Measurements from ENCODE around the gene EXOC3L1.
A peak's percentile ranks its signal among the peaks of the same experiment; 100 is the strongest.

Gene EXOC3L1

DNA sequence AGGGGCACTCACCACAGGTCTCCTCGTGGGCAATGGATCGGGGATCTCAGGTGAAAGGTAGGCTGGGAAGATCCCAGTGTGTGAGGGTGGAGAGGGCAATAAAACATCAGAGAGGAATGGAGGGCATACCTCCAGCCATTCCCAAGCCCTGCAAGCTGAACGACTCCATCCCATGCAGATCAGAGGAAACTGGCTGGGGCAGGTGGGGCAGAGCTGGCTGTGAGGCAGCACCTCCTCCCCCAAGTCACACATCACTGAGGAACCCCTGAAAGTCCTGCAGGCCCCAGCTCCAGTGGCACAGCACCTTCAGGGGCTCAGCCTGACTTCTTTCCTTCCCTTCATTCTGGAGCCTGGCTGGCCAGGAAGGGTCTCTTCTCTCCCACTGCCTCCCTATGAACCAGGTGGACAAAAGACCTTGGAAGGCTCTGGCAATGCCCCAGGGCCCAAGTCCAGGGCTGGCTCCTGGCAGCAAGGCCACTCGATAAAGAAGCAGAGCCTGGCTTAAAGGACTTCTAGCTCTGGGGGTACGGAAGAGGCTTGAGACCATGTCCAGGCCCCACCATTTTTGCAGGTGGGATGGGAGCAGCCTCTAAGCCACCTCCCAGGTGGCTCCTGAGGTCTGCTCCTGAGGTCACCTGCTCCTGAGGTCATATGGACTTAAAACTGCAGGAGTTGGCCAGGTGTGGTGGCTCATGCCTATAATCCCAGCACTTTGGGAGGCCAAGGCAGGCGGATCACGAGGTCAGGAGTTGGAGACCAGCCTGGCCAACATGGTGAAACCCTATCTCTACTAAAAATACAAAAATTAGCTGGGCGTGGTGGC, 23.5 kb upstream of the EXOC3L1 start:
- DNase-seq = no peak

GRCh38 chr16:67212766-67213165, 22.8 kb upstream of the EXOC3L1 start:
- no peak for DNase-seq

GRCh38 chr16:67211674-67212073, 21.7 kb upstream of the EXOC3L1 start:
- DNase-seq = no peak

DNA sequence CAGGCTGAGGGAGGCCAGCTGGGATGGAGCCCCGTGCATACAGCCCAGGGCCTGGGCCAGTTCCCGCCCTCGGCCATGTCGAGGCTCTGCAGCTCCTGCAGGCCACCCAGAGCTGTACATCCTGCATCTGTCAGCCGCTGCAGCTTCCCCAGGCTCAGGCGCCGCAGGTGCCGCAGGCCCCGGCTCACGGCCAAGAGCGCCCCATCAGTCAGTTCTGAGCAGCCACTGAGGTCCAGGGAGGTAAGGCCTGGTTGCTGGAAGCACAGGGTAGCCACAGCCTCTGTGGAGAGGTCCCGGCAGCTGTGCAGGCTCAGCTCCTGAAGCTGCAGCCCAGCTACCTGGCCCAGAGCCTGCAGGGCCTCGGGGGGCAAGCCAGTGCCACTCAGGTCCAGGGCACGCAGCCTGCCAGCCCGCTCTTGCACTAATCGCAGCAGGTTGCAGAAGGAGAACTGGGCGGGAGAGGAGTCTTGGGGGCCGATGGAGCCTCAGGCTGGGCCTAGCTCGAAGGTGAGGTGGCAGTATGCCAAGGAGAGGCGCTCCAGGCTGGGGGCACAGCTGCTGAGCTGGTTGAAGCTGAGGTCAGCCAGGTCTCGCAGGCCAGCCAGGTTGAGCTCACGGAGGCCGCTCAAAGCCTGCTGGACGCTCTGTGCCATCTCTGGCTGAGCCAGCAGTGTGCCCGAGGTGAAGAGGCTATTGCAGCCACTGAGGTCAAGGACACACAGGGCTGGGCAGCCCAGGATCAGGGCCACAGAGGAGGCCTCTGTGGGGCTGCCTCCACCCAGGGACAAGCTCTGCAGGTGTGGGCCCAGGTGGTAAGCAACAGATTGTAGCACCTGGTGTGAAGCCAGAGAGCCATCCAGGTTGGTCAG, 20.4 kb upstream of the EXOC3L1 start:
- DNase-seq = no peak

- no peak for DNase-seq
Measured at GRCh38 chr16:67209565-67209964, 19.6 kb upstream of the EXOC3L1 start.

DNA sequence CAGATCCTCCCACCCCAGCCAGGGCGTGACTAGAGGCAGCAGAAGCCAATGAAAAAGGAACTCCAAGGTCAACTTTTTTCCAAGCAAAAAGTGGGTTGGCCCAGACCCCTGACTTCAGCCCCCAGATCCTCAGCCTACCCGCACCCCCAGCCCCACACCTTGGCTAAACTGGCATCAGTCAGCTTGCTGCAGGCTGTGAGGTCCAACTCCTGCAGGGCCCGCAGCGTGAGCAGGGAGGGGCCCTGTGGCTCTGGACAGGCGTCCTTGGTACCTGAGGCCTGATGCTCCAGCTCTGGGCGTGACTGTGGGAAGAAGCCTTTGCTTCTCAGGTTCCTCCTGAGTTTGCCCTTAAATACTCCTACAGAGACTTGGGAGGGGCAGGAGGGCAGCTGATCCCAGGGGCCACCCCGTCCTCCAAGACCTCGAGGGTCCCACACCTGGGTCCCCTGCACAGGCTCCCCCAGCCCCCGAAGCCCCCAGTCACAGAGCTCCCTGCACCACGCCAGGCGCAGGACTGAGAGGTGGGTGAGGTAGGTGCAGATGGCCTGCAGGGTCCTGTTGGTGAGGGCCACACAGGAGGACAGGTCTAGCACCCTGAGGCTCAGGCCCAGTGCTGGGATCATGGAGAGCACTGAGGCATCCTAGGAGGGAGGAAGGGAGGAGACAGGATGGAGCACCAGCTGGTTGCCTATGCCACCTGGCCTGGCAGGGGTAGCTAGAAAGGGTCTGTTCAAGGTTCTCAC, 18.4 kb upstream of the EXOC3L1 start:
- no peak for DNase-seq

DNA sequence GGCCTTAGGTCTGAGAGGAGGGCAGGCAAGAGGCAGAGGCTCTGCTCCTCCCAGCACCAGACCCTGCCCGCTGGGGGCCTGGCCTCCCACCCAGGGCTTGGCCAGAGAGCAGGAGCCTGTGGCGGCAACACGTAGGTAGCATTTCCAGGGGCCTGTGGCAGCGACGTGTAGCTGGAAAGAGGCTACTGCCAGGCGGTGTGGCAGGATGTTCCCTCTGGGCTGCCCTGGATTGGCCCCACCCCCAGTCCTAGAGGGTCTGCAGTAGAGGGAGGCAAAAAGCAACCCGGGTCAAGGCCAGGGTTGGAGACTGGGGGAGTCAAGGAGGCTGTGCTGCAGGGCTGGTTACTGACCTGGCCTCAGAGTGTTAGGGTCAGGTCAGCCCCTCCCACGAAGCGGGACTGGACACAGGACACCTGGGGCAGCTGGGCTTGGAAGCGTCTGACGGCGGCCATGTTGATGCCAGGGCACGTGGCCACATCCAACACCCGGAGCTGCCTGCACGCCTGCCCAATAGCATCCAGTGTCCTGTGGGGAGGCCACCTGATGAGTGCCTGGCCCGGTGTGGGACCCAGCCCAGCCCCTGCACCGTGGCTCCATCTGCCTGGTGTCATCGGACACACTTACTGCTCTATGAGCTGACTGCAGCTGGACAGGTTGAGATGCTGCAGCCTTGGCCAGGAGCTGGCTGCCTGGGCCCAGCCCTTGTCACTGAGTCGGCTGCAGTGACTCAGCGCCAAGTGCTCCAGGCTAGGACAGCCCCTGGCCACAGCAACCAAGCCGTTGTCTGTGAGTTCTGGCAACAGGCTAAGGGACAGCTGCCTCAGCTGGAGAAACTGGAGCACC, 17.5 kb upstream of the EXOC3L1 start:
- no peak for DNase-seq

DNA sequence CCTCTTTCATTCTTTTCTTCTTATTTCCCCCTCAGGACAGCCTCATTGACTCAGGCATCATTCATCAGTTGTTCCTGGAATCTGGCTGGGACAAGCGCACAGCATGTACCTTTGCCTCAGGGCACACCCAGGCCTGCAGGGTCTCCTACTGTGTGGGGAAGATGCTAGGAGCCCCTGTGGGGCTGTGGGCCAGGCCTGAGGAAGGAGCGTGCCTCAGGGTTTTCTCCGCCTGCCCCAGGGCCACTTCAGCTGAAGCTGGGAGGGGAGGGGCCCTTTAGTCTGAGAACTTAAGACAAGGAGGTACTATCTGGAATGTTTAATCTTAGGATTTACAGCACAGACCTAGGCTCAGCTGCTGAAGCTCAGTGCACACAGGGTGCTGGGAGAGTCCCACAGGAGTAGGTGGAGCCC, 16.9 kb upstream of the EXOC3L1 start:
- no peak for DNase-seq

GRCh38 chr16:67206129-67206837, 16.3 kb upstream of the EXOC3L1 start:
- no peak for DNase-seq

- no peak for DNase-seq
Measured at GRCh38 chr16:67204076-67204475, 14.1 kb upstream of the EXOC3L1 start.

GRCh38 chr16:67202956-67203493, 13.1 kb upstream of the EXOC3L1 start:
- no peak for DNase-seq

DNA sequence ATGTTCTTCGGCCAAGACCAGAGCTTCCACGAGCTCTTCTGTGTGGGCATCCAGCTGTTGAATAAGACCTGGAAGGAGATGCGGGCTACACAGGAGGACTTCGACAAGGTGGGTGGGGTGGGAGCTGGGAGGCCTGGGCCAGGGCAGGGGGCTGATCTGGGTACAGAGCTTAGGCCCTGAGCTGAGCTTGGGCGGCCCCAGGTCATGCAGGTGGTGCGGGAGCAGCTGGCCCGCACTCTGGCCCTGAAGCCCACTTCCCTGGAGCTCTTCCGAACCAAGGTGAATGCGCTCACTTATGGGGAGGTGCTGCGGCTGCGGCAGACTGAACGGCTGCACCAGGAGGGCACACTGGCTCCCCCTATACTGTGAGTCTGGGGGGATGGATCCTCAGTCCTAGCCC, 12.5 kb upstream of the EXOC3L1 start:
- no peak for DNase-seq

DNA sequence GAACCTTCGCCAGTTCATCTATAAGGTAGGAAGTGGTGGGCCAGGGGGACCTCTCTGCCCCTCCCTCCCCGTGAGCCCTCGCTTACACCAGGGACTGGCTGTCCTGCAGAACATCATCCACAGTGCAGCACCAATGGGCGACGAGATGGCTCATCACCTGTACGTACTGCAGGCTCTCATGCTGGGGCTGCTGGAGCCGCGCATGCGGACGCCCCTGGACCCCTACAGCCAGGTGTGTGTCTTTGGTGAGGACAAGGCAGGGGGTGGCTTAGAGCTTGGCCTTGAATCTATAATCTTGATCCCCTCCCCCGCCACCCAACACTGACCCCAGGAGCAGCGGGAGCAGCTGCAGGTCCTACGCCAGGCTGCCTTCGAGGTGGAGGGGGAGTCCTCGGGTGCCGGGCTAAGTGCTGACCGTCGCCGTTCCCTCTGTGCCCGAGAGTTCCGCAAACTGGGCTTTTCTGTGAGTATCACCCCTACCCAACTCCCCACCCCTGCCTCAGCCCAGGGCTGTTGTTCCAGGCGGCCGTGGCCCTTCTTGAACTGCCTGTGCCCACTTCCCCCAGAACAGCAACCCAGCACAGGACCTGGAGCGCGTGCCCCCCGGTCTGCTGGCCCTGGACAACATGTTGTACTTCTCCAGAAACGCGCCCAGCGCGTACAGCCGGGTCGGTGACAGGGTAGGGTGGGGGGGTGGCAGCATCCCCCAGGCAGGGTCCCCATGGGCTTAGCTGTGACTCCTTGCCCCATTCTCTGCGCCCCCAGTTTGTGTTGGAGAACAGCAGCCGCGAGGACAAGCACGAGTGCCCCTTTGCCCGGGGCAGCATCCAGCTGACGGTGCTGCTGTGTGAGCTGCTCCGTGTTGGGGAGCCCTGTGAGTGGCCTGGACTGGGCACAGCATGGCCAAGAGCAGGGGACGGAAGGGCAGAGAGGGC, 11.7 kb upstream of the EXOC3L1 start:
- DNase-seq = no peak

DNA sequence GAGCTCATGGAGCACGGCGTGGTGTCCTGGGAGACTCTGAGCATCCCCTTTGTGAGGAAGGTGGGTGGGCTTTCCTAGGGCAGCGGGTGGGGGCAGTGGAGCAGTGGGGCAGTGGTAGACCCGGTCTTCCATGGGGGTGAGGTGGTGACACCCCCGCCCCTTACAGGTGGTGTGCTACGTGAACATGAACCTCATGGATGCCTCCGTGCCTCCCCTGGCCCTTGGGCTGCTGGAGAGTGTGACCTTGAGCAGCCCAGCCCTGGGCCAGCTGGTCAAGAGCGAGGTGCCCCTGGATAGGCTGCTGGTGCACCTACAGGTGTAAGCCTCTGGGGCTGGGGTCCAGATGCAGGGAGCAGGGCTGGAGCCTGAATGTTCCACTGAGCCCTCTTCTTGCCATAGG, 10.6 kb upstream of the EXOC3L1 start:
- DNase-seq = no peak

DNA sequence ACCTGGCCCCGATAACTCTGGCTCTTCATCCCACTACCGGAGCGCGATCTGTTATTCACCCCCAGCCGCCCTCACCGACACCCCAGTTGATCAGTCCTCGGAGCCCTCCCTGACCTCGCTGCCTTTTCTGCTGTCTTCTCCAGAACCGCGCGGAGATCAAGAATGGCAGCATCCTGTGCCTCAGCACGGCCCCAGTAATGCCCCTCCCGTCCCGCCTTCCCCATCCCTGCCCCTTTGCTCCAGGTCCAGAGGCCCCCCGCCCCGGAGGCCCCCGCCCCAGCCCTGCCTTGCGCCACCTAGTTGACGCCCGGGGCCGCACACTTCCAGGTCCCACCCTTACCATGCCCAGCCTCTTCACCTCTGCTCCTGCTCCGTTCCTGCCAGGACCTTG, 9.9 kb upstream of the EXOC3L1 start:
- no peak for DNase-seq

DNA sequence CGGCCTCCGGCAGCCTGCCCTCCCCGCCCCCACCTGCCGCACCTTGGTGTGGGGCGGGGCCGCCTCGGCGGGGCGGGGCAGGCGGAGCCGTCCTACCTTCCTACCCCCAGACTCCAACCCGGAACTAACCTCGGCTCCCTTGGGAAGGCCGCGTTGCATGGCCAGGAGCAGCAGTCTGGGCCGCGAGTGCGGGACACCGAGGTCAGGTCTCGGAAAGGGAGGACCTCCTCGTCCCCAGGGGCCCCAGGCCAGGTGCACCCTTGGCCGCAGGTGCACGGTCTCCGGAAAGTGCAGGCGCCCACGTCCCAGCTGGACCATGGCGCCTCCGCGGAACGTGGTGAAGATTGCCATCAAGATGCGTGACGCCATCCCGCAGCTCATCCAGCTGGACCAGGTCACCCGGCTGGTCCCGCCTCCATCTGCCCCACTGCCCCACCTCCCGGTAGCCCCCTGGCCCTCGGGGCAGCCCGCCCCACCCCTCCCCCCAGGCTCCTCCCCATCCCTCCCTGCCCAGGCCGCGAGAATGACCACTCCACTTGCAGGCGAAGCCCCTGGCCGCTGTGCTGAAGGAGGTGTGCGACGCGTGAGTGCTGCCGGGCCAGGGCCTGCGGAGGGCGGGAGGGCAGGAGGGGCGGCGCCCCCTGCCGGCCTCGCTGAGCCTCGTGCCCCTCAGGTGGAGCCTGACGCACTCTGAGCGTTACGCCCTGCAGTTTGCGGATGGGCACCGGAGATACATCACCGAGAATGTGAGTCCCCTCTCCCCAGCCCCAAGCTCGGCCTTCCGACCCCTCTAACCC, 9.3 kb upstream of the EXOC3L1 start, which contains the start of gene ELMO3:
TSS of gene ELMO3 (plus strand) at position 121 of the 797 bp plus-strand sequence. CDS start at position 317, 196 bp downstream.
- DNase-seq = peak; percentile 43

GRCh38 chr16:67198238-67198734, 8.3 kb upstream of the EXOC3L1 start:
- DNase-seq = peak; percentile 36

DNA sequence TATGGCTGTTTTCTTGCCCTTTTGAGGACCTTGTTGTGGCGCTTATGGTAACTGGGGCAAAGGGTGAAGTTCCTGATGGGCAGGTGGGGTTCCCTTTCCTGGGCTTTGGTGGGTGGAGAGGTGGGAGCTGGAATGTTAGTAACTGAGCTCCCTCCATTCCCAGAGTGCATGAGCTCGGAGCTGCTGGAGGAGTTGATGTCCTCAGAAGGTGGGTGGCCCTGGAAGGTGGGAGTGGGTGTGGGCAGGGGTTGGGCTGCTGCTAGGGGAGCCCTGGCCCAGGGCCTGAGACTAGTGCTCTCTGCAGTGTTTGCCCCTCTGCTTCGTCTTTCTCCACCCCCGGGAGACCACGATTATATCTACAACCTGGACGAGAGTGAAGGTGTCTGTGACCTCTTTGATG, 7.8 kb upstream of the EXOC3L1 start:
- DNase-seq = no peak

- DNase-seq = no peak
Measured at GRCh38 chr16:67196881-67197280, 6.9 kb upstream of the EXOC3L1 start.

All from NCI-H2029 (cell line).